HG03103 (cell line): ENCODE data around the gene TINCR.
"Not testable (repeated sequence)": the region's sequence is repeated elsewhere in the genome, so short reads cannot be mapped to it uniquely, and the experiment has no call there.

Source experiments
- ATAC-seq: cut with Tn5 transposase; IDR thresholded peaks from one replicate; pipeline ENCODE4 v1.9.1; 2021; ENCODE audit warnings: low read depth; ENCODE audit not compliant: unreplicated experiment

The TINCR gene

GRCh38 chr19:5567360-5567969 is at the start of gene TINCR:
TINCR (minus strand) TSS chr19:5567953.
- ATAC-seq: no peak

DNA sequence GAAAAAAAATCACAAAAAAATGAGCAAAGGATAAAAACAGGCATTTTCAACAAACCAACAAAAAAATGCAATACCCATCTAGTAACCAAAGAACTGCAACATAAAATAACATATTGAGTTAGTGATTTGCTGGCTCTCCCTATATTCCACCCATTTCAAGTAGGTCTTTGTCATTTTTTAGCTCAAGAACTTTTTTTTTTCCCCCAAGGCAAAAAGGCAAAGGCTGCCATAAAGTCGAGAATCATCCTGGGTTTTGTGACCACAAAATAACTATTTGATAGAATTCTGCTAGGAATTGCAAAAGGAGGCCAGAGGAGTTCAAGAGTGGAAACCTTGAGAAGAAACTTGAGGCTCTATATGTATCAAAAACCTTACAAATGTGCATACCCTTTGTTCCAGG is 49.3 kb upstream of the TINCR start:
- ATAC-seq: no peak

- no peak for ATAC-seq
These were observed 48.1 kb upstream of the TINCR start for GRCh38 chr19:5615756-5616327.

DNA sequence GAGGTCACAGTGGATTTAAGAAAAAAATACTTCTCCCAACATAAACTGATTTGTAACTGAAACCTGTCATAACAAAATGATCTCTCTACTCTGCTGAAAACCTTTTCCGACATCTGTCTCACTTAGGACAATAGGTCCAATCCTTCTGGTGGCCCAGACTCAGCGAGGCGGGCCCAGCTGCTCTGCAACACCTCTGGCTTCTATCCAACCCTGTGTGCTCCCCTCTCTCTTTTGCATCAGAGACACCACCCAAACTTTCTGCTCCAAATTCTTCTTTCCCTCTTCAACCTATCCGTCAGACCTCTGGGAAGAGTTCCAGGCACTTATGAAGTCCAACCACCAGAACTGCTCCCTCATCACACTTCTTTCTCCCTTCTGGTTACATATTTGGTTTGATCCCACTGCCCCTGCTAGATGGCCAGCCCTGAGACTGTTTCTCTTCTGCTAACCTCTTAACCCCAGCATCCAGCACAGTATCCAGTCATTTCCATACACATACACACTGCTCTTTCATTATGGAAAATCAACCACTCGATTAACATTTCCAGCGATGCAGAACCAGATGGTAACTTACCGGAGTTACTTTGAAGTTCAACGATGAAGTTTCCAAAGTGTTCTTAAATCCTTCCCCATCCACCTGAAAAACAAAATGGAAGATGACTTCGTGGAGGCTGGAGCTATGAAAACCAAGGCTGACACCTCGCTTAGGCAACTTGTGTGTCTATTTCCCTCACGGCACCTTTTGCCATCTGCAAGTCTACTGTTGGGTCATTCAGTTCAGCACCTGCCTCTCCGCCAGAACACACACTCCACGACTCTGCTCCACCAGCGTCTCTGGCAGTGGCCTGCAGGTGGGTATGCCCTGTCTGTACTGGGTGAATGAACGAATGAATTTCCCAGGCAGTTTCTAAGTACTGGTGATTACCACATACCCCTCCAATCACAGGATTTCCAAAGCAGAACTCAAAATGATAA is 45.4 kb upstream of the TINCR start:
- no peak for ATAC-seq

GRCh38 chr19:5609881-5610448 is 42.2 kb upstream of the TINCR start:
- ATAC-seq: no peak

DNA sequence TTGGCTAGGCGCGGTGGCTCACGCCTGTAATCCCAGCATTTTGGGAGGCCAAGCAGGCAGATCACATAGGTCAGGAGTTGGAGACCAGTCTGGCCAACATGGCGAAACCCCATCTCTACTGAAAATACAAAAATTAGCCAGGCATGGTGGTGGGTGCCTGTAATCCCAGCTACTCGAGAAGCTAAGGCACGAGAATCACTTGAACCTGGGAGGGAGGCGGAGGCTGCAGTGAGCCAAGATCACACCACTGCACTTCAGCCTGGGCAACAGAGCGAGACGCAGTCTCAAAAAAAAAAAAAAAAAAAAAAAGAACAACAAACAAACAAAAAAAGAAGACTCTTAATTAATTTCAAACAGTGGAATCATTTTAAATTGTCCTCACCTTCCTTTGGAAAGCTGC is 41.0 kb upstream of the TINCR start:
- ATAC-seq: not testable (repeated sequence)

DNA sequence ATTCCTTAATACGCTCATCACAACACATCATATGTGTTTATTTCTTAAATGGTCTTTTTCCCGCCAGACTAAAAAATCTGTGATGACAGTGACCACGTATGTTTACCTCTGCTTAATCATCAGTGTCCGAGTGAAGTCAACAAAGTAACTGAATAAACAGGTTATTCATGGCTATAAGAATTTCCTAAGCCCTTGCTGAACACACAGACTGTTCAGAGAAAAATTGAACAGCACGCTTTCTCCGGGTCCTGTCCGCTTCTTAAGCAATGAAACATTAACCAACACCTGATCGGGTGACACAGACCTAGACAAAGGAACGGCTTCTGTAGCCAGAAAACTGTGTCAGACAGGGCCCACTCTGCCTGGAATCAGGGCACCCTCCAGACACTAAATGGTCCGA is 40.5 kb upstream of the TINCR start:
- no peak for ATAC-seq

DNA sequence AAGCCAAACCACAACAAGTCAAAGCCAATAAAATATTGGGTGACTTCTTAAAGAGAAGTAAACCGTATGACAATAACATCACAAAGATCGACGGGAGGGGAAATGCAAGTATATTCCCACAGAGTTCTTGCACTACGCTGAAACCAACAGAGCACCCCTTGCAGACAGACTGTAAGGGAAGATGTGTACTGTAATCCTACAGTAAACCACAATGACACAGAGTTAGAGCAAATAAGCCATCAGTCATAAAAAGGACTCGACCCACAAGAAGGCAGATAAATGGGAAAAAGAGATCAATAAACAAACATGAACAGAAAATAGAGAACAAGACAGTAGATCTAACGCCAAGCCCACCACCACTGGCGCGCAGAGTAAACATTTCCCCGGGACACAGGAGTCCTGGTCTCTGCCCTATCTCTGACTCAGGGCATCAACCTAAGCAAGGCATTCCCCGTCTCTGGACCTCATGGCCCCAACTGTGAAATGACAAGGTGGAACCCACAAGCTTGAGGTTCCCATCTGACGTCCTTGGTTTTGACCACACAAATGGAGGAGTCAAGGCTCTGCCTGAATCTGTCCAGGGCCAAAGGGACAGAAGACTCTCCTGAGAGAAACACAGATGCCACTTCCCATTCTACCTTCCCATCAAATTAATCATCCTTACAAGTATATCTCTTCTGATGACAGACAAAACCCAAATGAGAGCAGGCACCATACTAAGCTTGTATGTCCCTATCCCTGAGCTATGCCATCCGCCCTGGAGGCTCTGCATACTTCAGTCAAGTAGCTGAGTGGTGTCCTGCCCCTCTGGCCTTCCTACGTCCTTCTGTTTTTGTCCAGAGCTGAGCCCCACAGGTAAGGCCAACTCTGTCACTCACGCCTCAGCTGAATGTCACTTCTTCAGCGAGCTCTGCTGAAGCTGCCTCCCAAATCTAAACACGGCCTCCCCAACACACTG is 39.8 kb upstream of the TINCR start:
- no peak for ATAC-seq

- ATAC-seq: no peak
These were observed 37.6 kb upstream of the TINCR start for GRCh38 chr19:5605362-5605761.

DNA sequence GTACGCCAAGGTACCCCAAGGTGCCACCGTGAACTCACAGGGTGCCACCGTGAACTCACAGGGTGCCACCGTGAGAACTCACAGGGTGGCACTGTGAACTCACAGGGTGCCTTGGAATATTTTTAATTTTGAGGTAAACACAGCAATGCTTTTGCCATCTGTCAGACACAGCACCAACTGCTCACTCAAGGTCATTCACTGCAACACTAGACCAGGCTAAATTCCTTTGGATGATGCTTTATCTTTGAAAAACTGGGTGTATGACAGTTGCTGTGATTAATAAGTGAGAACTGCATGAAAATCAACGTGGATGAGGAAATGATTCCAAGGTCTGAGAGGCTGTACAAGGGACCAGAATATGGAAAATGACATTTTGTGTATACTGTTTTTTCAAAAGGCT is 35.9 kb upstream of the TINCR start:
- ATAC-seq: no peak

DNA sequence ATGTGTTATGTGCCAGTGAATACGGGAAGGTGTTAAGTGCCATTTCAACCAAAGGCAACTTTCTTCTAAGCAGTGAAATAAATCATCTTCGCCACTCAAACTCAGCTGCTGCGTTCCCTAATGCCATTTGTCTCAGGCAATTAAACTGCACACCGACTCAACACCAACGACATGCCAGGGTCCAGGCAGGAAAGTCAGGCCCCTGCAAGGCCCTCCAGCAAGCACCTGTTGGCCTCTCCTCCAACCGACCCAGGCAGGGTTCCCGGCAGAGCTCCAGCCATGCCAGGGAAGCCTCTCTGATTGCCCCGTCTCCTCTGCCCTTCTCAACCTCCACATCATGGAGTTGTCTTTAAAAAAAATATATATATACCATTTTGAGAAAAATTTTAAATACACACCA is 33.0 kb upstream of the TINCR start:
- no peak for ATAC-seq

DNA sequence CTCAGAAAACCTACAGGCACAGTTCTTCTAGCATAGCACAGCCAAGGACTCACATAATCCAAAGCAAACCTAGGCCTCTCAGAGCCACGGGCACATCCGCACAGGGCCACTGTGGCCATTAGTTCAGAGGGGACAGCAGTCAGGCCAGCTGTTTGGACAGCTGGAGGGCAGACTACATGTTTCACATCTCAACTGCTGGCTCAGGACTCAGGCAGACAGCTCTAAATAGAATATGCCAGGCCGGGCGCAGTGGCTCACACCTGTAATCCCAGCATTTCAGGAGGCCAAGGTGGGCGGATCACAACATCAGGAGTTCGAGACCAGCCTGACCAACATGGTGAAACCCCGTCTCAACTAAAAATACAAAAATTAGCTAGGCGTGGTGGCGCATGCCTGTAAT is 28.0 kb upstream of the TINCR start:
- ATAC-seq: no peak

DNA sequence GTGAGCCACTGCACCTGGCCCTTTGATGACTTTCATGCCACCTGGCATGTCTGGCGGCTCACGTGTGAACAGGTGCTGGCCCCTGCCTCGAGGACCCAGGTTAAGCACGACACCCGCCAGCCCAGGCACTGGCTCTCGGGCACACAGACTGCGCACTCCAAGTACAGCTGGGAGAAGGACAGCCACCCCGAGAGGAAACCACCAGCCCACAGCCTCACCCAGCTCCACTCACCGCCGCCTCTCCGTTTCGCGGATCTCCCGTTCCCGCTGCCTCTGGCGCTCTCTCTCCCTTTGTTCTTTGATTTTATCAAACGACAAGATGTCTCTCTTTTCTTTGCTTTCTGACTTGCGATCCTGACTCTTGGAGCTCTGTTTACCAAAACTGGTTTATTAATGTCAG is 27.4 kb upstream of the TINCR start:
- no peak for ATAC-seq

DNA sequence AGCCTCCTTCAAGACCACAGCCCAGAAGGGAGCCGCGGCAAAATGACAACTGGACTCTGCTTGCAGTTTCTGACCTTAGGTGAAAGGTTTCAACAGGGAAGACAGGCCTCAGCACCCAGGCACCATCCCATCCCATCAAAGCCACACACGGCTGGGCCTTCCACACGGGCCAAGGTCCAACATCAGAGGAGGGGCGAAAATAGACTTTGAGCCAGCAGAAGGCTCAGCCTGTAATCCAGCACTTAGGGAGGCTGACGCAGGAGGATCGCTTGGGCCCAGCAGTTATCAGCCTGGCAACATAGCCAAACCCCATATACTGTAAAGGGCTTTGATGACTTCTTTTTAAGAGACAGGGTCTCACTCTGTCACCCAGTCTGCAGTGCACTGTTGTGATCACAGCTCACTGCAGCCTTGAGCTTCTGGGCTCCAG is 26.8 kb upstream of the TINCR start:
- ATAC-seq: no peak

GRCh38 chr19:5593343-5594255 is 25.8 kb upstream of the TINCR start:
- ATAC-seq: no peak

DNA sequence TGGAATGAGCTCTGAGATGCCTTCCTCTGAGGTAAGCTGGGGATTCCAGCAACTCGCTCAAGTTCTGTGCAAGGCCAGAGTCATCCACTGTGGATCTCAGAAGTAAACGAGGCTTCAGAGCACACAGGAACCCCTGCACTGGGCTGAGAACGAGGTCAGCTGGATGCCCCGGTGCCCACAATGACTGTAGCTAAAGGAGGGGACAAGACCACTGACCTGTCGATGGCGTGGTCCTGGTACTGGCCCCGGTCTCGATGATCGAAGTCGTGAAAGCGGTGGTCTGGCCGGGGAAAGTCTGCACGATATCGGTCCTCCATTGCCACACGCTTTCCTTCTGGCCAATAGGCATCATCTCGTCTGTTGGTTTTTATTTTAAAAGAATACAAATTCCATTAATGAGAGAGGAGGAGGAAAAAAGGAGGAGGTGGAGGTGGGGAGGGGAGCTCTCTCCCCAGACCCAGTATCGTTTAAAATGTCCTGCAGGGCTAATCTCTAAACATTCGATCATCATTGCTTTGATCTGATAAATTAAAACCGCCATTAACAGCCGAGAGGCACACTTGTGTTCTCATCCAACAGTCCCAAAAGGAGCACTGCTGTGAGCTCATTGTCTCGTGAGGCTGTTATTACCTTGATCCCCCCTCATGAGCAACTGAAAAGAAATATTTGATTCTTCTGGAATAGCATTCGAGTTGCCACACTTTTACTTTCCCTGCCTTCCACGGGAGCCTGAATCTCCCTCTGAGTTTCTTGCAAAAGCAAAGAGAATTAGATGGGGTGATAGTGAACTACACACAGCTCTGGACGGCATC is 25.0 kb upstream of the TINCR start:
- no peak for ATAC-seq

DNA sequence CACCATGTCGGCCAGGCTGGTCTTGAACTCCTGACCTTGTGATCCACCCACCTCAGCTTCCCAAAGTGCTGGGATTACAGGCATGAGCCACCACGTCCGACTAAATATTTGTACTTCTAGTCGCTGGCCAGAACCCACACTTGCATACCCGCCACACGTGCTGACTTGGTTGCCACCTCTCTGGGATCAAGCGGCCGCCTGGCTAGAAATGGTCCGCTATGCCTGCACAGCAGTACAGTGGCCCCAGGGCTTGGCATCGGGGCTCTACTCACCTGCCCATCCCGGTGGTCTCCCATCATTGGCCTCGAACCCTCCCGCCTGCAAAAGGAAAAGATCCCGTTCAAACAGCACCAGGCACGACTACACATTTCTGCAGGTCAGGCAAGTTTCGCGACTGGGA is 23.7 kb upstream of the TINCR start:
- no peak for ATAC-seq

DNA sequence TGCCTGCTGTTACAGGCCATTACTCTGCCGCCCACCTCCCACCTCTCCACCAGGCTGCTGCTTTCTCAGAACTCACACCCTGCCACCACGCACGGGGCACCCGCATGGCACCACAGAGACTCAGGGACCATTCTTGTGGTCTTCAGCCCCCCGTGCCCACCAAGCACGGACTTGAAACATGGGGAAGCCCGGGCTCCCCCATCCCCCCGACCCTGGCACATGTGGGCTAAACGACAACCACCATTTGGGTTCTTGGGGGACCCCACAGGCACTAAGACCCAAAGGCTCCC is 23.1 kb upstream of the TINCR start:
- ATAC-seq: no peak
